GM13977 (cell line): ENCODE data around the gene NTNG2.

Experiments
- DNase-seq: peaks from one replicate; pipeline ENCODE4 v3.0.0; 2012; ENCODE audit warnings: low spot score
- CTCF ChIP-seq: IDR thresholded peaks from 2 replicates; pipeline ENCODE4 v1.5.1; 2012; ENCODE audit warnings: mild to moderate bottlenecking, control low read depth; ENCODE audit not compliant: insufficient read depth; ENCODE audit errors: extremely low read depth, missing control alignments
- in situ Hi-C: fragments of 300-500 bp; cut with MboI; formaldehyde crosslinking; loops from one replicate; pipeline ENCODE4 v1.12.0; 2022; ENCODE audit warnings: low sequenced_read_pairs, low pct_unique_long_range_greater_than_20kb, mixed read lengths, inconsistent platforms; ENCODE audit not compliant: unreplicated experiment

Gene NTNG2

DNA sequence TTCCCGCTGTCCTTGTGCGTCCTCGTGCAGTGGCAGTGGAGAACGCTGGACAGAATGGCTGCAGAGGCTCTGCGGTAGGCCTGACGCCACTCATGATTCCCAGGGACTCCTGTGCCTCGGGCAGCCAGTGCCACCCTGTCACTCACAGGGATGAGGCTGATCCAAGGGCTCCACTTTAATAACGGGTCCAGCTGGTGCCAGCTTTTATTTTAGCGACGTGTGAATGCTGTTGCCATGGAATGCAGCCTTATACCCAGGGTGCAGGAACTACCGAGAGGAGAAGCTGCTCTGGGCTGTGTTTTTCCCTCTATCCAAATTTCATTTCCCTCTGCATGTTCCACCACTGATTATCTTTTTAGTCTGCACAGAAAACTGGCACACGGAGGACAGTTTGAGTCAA lies 15.8 kb upstream of the NTNG2 start:
- in situ Hi-C loops: no loop called here

GRCh38 chr9:132146575-132146974 lies 15.3 kb upstream of the NTNG2 start:
- no peak for TF ChIP-seq CTCF
- in situ Hi-C loops: no loop called here
- DNase-seq: no peak

More for the DNA sequence above, 15.8 kb upstream of the NTNG2 start:
- no peak for DNase-seq
- TF ChIP-seq CTCF: no peak

- in situ Hi-C loops: no loop called here
- no peak for DNase-seq
- TF ChIP-seq CTCF: no peak
Measured at GRCh38 chr9:132147331-132147730, 14.5 kb upstream of the NTNG2 start.

DNA sequence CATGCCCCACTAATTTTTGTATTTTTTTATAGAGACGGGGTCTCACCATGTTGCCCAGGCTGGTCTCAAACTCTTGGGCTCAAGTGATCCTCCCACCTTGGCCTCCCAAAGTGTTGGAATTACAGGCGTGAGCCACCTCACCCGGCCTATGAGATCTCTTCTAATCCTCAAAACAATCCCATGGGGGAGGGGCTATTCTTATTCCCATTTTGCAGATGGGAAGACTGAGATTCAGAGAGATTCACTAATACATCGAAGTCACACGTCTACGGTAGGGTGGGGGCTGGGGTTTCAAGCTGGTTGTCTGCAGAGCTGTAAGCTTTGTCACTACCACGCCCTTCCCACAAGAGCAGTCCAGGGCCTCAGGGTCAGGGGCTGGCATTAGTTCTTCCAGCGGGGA lies 14.0 kb upstream of the NTNG2 start:
- no peak for DNase-seq
- in situ Hi-C loops: no loop called here
- no peak for TF ChIP-seq CTCF

GRCh38 chr9:132150256-132150655 lies 11.6 kb upstream of the NTNG2 start:
- DNase-seq: no peak
- in situ Hi-C loops: no loop called here
- no peak for TF ChIP-seq CTCF

DNA sequence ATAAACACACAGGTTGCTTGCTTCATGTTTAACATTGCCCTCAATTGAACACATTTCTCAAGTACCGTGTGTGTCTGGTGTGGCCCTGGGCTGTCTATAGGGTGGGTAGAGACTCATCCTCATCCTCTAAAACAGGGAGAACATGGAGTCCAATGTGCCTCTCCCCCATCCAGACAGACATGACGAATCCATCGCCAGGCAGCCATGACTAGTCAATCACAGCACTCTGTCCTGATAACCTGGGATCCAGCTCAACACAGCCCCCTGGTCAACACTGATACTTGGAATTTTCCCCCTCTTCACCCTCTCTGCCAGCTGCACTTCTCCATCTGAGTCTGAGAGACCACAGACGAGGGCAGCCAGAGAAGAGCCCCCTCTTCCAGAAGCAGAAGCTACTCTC lies 10.7 kb upstream of the NTNG2 start:
- in situ Hi-C loops: no loop called here
- no peak for TF ChIP-seq CTCF
- DNase-seq: no peak

- no peak for DNase-seq
- in situ Hi-C loops: no loop called here
- TF ChIP-seq CTCF: no peak
Measured at GRCh38 chr9:132152231-132152630, 9.6 kb upstream of the NTNG2 start.
